ENCODE measurements around the gene EPSTI1.

DNA sequence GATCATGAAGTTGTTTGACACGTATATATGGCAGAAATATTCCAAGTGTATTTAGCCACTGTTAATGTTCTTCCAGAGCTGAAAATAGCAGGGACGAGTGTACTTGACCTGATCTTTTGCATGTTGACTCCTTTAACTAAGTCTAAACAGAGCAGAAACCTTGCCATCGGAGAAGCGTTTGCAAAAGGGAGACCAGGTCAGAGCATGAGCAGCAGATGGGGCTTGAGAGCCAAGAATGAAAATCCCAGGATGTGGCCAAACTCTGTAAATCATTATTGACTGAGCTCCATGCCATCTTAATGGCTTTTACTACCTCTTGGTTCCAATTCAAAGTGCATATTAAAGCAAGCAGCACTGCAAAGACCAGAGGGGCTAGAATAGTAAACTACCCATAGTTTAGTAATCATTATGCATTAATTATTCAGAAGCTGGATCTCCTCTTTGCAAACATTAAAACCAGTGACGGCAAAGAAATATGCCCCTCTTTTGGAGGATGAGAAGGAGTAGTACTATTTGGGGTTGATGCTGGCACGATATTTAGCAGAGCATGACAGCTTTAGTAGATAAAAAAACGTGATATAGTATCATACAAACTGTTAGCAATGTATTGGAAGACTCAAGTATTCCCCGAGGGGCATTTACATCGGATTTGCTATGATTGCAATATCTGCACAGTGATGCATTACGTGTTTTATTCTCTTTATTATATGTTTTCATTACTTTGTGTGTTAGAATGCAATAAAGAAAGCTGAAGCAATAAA lies 154.9 kb downstream of the EPSTI1 start:
- TF ChIP-seq, protein P1, sequence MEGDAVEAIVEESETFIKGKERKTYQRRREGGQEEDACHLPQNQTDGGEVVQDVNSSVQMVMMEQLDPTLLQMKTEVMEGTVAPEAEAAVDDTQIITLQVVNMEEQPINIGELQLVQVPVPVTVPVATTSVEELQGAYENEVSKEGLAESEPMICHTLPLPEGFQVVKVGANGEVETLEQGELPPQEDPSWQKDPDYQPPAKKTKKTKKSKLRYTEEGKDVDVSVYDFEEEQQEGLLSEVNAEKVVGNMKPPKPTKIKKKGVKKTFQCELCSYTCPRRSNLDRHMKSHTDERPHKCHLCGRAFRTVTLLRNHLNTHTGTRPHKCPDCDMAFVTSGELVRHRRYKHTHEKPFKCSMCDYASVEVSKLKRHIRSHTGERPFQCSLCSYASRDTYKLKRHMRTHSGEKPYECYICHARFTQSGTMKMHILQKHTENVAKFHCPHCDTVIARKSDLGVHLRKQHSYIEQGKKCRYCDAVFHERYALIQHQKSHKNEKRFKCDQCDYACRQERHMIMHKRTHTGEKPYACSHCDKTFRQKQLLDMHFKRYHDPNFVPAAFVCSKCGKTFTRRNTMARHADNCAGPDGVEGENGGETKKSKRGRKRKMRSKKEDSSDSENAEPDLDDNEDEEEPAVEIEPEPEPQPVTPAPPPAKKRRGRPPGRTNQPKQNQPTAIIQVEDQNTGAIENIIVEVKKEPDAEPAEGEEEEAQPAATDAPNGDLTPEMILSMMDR (IDR thresholded peaks at IDR 0.05): peak; percentile 22; the same call in 1 of the 2 replicates
- no peak for TF ChIP-seq SIN3A (IDR thresholded peaks at IDR 0.05; ENCODE audit: borderline replicate concordance, insufficient read depth, low read depth, low read length)
